Measurements from ENCODE around the gene CLTRN.

The CLTRN gene

GRCh38 chrX:15675490-15675921 is 10.9 kb upstream of the CLTRN start:
- peak overlapping the region; percentile 88; the same call in 1 of the 2 replicates for H3K4me2 ChIP-seq (ENCODE audit: insufficient read depth, low read length)
- H3K27ac ChIP-seq (ENCODE audit: low read length): peak overlapping the region; percentile 90
- H3K9ac ChIP-seq (ENCODE audit: low read depth, low read length): peak overlapping the region; percentile 88
- TF ChIP-seq EZH2 (IDR thresholded peaks at IDR 0.05; ENCODE audit: borderline replicate concordance, low read depth, low read length, severe bottlenecking): no peak
- TF ChIP-seq, protein P1, sequence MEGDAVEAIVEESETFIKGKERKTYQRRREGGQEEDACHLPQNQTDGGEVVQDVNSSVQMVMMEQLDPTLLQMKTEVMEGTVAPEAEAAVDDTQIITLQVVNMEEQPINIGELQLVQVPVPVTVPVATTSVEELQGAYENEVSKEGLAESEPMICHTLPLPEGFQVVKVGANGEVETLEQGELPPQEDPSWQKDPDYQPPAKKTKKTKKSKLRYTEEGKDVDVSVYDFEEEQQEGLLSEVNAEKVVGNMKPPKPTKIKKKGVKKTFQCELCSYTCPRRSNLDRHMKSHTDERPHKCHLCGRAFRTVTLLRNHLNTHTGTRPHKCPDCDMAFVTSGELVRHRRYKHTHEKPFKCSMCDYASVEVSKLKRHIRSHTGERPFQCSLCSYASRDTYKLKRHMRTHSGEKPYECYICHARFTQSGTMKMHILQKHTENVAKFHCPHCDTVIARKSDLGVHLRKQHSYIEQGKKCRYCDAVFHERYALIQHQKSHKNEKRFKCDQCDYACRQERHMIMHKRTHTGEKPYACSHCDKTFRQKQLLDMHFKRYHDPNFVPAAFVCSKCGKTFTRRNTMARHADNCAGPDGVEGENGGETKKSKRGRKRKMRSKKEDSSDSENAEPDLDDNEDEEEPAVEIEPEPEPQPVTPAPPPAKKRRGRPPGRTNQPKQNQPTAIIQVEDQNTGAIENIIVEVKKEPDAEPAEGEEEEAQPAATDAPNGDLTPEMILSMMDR (IDR thresholded peaks at IDR 0.05; ENCODE audit: borderline replicate concordance, extremely low read depth, low read length, poor library complexity, severe bottlenecking): no peak
- H3K4me3 ChIP-seq (ENCODE audit: low read depth in 1 of 2, low read length in 2 of 2): peak overlapping the region; percentile 81 to 95; a peak in 3 of 4 replicates
- peaks cover 14% of the 10 kb centered on the region; the same call in 1 of the 2 replicates for H4K20me1 ChIP-seq (ENCODE audit: insufficient read depth, low read length)
- peaks cover 6% of the 10 kb centered on the region; the same call in 1 of the 2 replicates for H3K36me3 ChIP-seq (ENCODE audit: insufficient read depth, low read length)
- peak overlapping the region; percentile 93 for H2AFZ ChIP-seq (ENCODE audit: low read depth, low read length)
- DNase-seq (no peak), ATAC-seq (ENCODE audit: insufficient read depth, low read depth) (peak; percentile 70)
- peaks cover 56% of the 10 kb centered on the region for H3K79me2 ChIP-seq (ENCODE audit: insufficient read depth, low read length)
- H3K9me3 ChIP-seq (ENCODE audit: insufficient read depth, low read length, severe bottlenecking): no peaks in the 10 kb centered on the region
- H3K4me1 ChIP-seq (ENCODE audit: insufficient read depth, low read length): peaks cover 31% of the 10 kb centered on the region
- no peaks in the 10 kb centered on the region for H3K27me3 ChIP-seq (ENCODE audit: insufficient read depth, low read length, poor library complexity)

- H2AFZ ChIP-seq (ENCODE audit: low read depth, low read length): peak overlapping the region; percentile 93
- TF ChIP-seq EZH2 (IDR thresholded peaks at IDR 0.05; ENCODE audit: borderline replicate concordance, low read depth, low read length, severe bottlenecking): no peak
- TF ChIP-seq, protein P1 (IDR thresholded peaks at IDR 0.05; ENCODE audit: borderline replicate concordance, extremely low read depth, low read length, poor library complexity, severe bottlenecking): no peak
- no peaks in the 10 kb centered on the region for H3K9me3 ChIP-seq (ENCODE audit: insufficient read depth, low read length, severe bottlenecking)
- no peaks in the 10 kb centered on the region for H3K27me3 ChIP-seq (ENCODE audit: insufficient read depth, low read length, poor library complexity)
- peak overlapping the region; percentile 88 for H3K9ac ChIP-seq (ENCODE audit: low read depth, low read length)
- H3K36me3 ChIP-seq (ENCODE audit: insufficient read depth, low read length): peaks cover 6% of the 10 kb centered on the region; the same call in 1 of the 2 replicates
- DNase-seq (peak; percentile 89), ATAC-seq (ENCODE audit: insufficient read depth, low read depth) (peak; percentile 86)
- peaks cover 51% of the 10 kb centered on the region for H3K79me2 ChIP-seq (ENCODE audit: insufficient read depth, low read length)
- peaks cover 11% of the 10 kb centered on the region; the same call in 1 of the 2 replicates for H4K20me1 ChIP-seq (ENCODE audit: insufficient read depth, low read length)
- H3K4me1 ChIP-seq (ENCODE audit: insufficient read depth, low read length): peaks cover 31% of the 10 kb centered on the region
- H3K4me3 ChIP-seq (ENCODE audit: low read depth in 1 of 2, low read length in 2 of 2): peak overlapping the region; percentile 81 to 95
- H3K4me2 ChIP-seq (ENCODE audit: insufficient read depth, low read length): peak overlapping the region; percentile 88
- peak overlapping the region; percentile 90 for H3K27ac ChIP-seq (ENCODE audit: low read length)
Observed at GRCh38 chrX:15674841-15675489, 10.4 kb upstream of the CLTRN start.

DNA sequence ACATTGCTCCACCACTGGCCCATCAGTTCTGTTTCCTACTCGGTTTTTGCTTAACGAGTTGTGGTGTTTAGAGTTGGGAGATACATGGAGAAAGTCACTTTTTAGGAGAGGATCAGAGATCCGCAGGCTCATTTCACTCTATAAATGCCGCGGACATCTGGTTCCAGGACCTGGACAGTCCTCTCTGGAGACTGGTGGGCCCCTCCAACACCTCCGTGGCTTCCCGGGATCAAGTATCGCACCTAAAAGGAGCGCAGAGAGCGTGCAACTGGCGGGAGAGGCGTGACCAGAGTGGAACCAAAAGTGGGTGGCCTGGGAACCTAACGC is 9.9 kb upstream of the CLTRN start:
- Histone ChIP-seq H3K36me3 (ENCODE audit: insufficient read depth, low read length) (peaks cover 6% of the 10 kb centered on the region; the same call in 1 of the 2 replicates), H3K4me3 (ENCODE audit: low read depth in 1 of 2, low read length in 2 of 2) (peak overlapping the region; percentile 81 to 95), H3K79me2 (ENCODE audit: insufficient read depth, low read length) (peaks cover 46% of the 10 kb centered on the region), H4K20me1 (ENCODE audit: insufficient read depth, low read length) (peaks cover 10% of the 10 kb centered on the region; the same call in 1 of the 2 replicates), H2AFZ (ENCODE audit: low read depth, low read length) (peak overlapping the region; percentile 93), H3K9me3 (ENCODE audit: insufficient read depth, low read length, severe bottlenecking) (no peaks in the 10 kb centered on the region), H3K27ac (ENCODE audit: low read length) (peak overlapping the region; percentile 90), H3K27me3 (ENCODE audit: insufficient read depth, low read length, poor library complexity) (no peaks in the 10 kb centered on the region), H3K4me2 (ENCODE audit: insufficient read depth, low read length) (peak overlapping the region; percentile 88), H3K9ac (ENCODE audit: low read depth, low read length) (peak overlapping the region; percentile 88), H3K4me1 (ENCODE audit: insufficient read depth, low read length) (peaks cover 31% of the 10 kb centered on the region)
- no peak for ATAC-seq (ENCODE audit: insufficient read depth, low read depth)
- TF ChIP-seq, protein P1 (IDR thresholded peaks at IDR 0.05; ENCODE audit: borderline replicate concordance, extremely low read depth, low read length, poor library complexity, severe bottlenecking): no peak
- no peak for TF ChIP-seq EZH2 (IDR thresholded peaks at IDR 0.05; ENCODE audit: borderline replicate concordance, low read depth, low read length, severe bottlenecking)
- DNase-seq: no peak
